SK-N-SH (cell line): ENCODE data around the gene TCF7L2. TPM values are rescaled to one million over a fixed set of nuclear protein-coding genes. Genes with fewer than 3 reads are reported as not detected.

Experiments
- CTCF ChIA-PET: fragments of 300-600, 350-600 bp; formaldehyde crosslinking; extraction: SDS; loops from one replicate; lab custom pipeline; 2021; lab: Yijun Ruan, JAX
- POLR2A ChIA-PET: fragments of 350-600 bp; sonication (Branson Sonifier 250); formaldehyde crosslinking; extraction: SDS; loops from one replicate; lab custom pipeline; 2020; ENCODE audit warnings: antibody characterized with exemption, inconsistent platforms; lab: Yijun Ruan, JAX
- DNase-seq: peaks from one replicate; pipeline ENCODE4 v3.0.0; 2012
- H2AFZ ChIP-seq: fragments of 200-600 bp; sonication (generic); 2 replicates; pipeline ENCODE4 v1.8.1; 2016; ENCODE audit warnings: antibody characterized with exemption, mild to moderate bottlenecking, low read depth
- H3F3A ChIP-seq: fragments of 200-600 bp; sonication (generic); replicated peaks from 2 replicates; pipeline ENCODE3; 2016; ENCODE audit warnings: antibody characterized with exemption, mild to moderate bottlenecking; ENCODE audit not compliant: insufficient read depth
- H3K27ac ChIP-seq, 2 experiments: fragments of 200-500 bp in 1 of 2; fragments of 200-600 bp in 1 of 2; sonication (Bioruptor generic) in 1 of 2; sonication (generic), shearing (Covaris generic) in 1 of 2; 2 replicates each; pipeline versions ENCODE4 v1.5.1 to v1.6.1; 2014 to 2016; ENCODE audit warnings: low read depth in 2 of 2, inconsistent platforms in 1 of 2, low read length in 1 of 2, mild to moderate bottlenecking in 1 of 2, mixed read lengths in 1 of 2
- H3K27me3 ChIP-seq: fragments of 200-600 bp; sonication (generic), shearing (Covaris generic); 2 replicates; pipeline ENCODE4 v1.6.1; 2016; ENCODE audit warnings: mixed run types; ENCODE audit not compliant: insufficient read depth
- H3K36me3 ChIP-seq, 2 experiments: fragments of 200-500 bp in 1 of 2; fragments of 200-600 bp in 1 of 2; sonication (Bioruptor generic) in 1 of 2; sonication (generic) in 1 of 2; replicated peaks in 1 of 2; 2 replicates each; pipeline versions ENCODE3 to v1.5.1; 2014 to 2016; ENCODE audit warnings: low read length in 1 of 2, mild to moderate bottlenecking in 1 of 2; ENCODE audit not compliant: insufficient read depth in 2 of 2, control insufficient read depth in 1 of 2
- H3K4me1 ChIP-seq, 2 experiments: fragments of 200-500 bp in 1 of 2; fragments of 200-600 bp in 1 of 2; sonication (Bioruptor generic) in 1 of 2; sonication (generic), shearing (Covaris generic) in 1 of 2; 2 replicates each; pipeline versions ENCODE4 v1.5.1 to v1.6.1; 2014 to 2016; ENCODE audit warnings: low read depth in 1 of 2, low read length in 1 of 2, mixed run types in 1 of 2; ENCODE audit not compliant: insufficient read depth in 2 of 2, control insufficient read depth in 1 of 2
- H3K4me2 ChIP-seq: fragments of 200-600 bp; sonication (generic), shearing (Covaris generic); 2 replicates; pipeline ENCODE4 v1.6.1; 2017; ENCODE audit warnings: mixed run types
- H3K4me3 ChIP-seq, 2 experiments: fragments of 200-500 bp in 1 of 2; fragments of 200-600 bp in 1 of 2; sonication (Bioruptor generic) in 1 of 2; sonication (generic), shearing (Covaris generic) in 1 of 2; 2 replicates each; pipeline versions ENCODE4 v1.5.1 to v1.8.1; 2014 to 2016; ENCODE audit warnings: low read depth in 2 of 2, inconsistent platforms in 1 of 2, low read length in 1 of 2, mild to moderate bottlenecking in 1 of 2, mixed read lengths in 1 of 2, moderate library complexity in 1 of 2
- H3K79me2 ChIP-seq: fragments of 200-600 bp; sonication (generic); 2 replicates; pipeline ENCODE4 v1.8.1; 2017; ENCODE audit warnings: mild to moderate bottlenecking; ENCODE audit not compliant: insufficient read depth
- H3K9ac ChIP-seq: fragments of 200-600 bp; sonication (generic); 2 replicates; pipeline ENCODE4 v1.6.1; 2017; ENCODE audit warnings: mixed run types
- H3K9me2 ChIP-seq: fragments of 200-600 bp; sonication (generic); 2 replicates; pipeline ENCODE4 v1.6.1; 2017; ENCODE audit warnings: mixed run types
- H3K9me3 ChIP-seq: fragments of 200-600 bp; sonication (generic); 2 replicates; pipeline ENCODE4 v1.6.1; 2017; ENCODE audit warnings: mixed run types, mild to moderate bottlenecking, moderate library complexity
- H4K20me1 ChIP-seq: fragments of 200-600 bp; sonication (generic); 2 replicates; pipeline ENCODE4 v1.6.1; 2017; ENCODE audit warnings: mild to moderate bottlenecking, mixed run types; ENCODE audit not compliant: insufficient read depth
- EP300 ChIP-seq, 2 experiments: IDR thresholded peaks; 2 replicates each; pipeline versions ENCODE4 v1.4.0 to v1.6.1; 2012; ENCODE audit warnings: borderline replicate concordance in 1 of 2, low read depth in 1 of 2, low read length in 1 of 2
- JUND ChIP-seq: IDR thresholded peaks from 2 replicates; pipeline ENCODE4 v1.4.0; 2012
- MAX ChIP-seq: IDR thresholded peaks from 2 replicates; pipeline ENCODE4 v1.4.0; 2012; ENCODE audit warnings: low read depth
- NRF1 ChIP-seq: IDR thresholded peaks from 2 replicates; pipeline ENCODE4 v1.6.1; 2012; ENCODE audit warnings: low read depth, mild to moderate bottlenecking, low read length
- POLR2AphosphoS5 ChIP-seq: IDR thresholded peaks from 2 replicates; pipeline ENCODE4 v1.6.1; 2012; ENCODE audit warnings: low read depth, low read length
- RAD21 ChIP-seq: IDR thresholded peaks from 2 replicates; pipeline ENCODE4 v1.6.1; 2012; ENCODE audit warnings: mild to moderate bottlenecking, low read length
- SMC3 ChIP-seq: IDR thresholded peaks from 2 replicates; pipeline ENCODE4 v1.6.1; 2012; ENCODE audit warnings: low read depth, low read length, improper control_type of control experiment
- USF1 ChIP-seq: IDR thresholded peaks from 2 replicates; pipeline ENCODE4 v1.4.0; 2012; ENCODE audit warnings: low read depth, borderline replicate concordance
- WGBS: methylation state at CpG from one replicate; pipeline ENCODE4 v1.1.6; 2017; ENCODE audit warnings: low lambda C conversion rate; 5-methylcytosine and 5-hydroxymethylcytosine counted together
- polyA plus RNA-seq, 3 experiments: library from polyadenylated mRNA; depleted of rRNA; stranded (reverse); fragments of >200 nt; gene quantifications; 2 replicates each; pipeline ENCODE4 v1.2.3, GENCODE V29; 2012
- TF ChIP-seq, protein P1 (sequence below): fragments of 150-350 bp; IDR thresholded peaks from 2 replicates; pipeline ENCODE4 v1.6.1; 2017; ENCODE audit warnings: antibody characterized with exemption, low read length, low read depth, borderline replicate concordance

Gene TCF7L2
- polyA plus RNA-seq, 1 of the 3 experiments (the other 2 are of a cell fraction) = 10.2 TPM

DNA sequence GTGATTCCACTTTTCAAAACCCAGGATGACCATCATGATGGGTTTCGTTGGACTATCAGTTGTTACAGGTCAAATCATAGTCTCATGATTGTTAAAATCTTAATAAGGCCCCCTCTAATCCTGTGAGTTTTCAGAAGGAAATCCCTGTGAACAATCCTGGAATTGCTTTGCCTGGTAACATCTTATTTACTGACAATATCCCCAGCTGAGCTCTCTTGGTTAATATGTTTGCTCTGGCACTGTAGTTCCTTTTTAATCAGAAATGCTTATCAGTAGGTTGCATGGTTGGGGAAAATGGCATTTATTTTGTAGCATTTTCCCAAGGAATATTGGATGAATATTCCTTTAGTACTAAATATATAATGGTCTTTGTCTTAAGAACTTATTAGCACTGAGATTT is 163.9 kb downstream of the TCF7L2 start:
- Histone ChIP-seq H2AFZ (no peak overlapping the region), H3K9me3 (no peaks in the 10 kb centered on the region), H3K4me2 (no peak overlapping the region), H3F3A (no peaks in the 10 kb centered on the region), H3K4me3 (no peak overlapping the region), H3K9ac (no peak overlapping the region), H3K9me2 (no peaks in the 10 kb centered on the region), H3K79me2 (peaks cover 15% of the 10 kb centered on the region; the same call in 1 of the 2 replicates), H3K4me1 (peaks cover 0 to 7% of the 10 kb centered on the region in 2 experiments; a peak in 1 of 4 replicates), H3K27me3 (no peaks in the 10 kb centered on the region), H3K36me3 (no peaks in the 10 kb centered on the region), H4K20me1 (no peaks in the 10 kb centered on the region), H3K27ac (no peak overlapping the region)
- ChIA-PET CTCF (interaction anchor here (1.1 kb wide), 1 partner anchor 638 kb away, joined by 3 read pairs; no protein-coding TSS in a partner anchor), POLR2A (no interaction called here)
- TF ChIP-seq SMC3 = no peak
- 95% methylated on average over 1 of the region's 1 CpG for WGBS
- no peak for DNase-seq

- POLR2A ChIA-PET = no interaction called here
- Histone ChIP-seq H3K9me2 (no peaks in the 10 kb centered on the region), H3K9ac (no peak overlapping the region), H3K9me3 (no peaks in the 10 kb centered on the region), H3K36me3 (no peaks in the 10 kb centered on the region), H3K4me3 (no peak overlapping the region), H3K4me2 (no peak overlapping the region), H3K27me3 (no peaks in the 10 kb centered on the region), H2AFZ (no peak overlapping the region), H4K20me1 (no peaks in the 10 kb centered on the region), H3K79me2 (peaks cover 18% of the 10 kb centered on the region), H3F3A (no peaks in the 10 kb centered on the region), H3K4me1 (peaks cover 0 to 7% of the 10 kb centered on the region in 2 experiments; a peak in 1 of 4 replicates), H3K27ac (no peak overlapping the region)
- DNase-seq = no peak
- no peak for TF ChIP-seq RAD21
- TF ChIP-seq, protein P1, sequence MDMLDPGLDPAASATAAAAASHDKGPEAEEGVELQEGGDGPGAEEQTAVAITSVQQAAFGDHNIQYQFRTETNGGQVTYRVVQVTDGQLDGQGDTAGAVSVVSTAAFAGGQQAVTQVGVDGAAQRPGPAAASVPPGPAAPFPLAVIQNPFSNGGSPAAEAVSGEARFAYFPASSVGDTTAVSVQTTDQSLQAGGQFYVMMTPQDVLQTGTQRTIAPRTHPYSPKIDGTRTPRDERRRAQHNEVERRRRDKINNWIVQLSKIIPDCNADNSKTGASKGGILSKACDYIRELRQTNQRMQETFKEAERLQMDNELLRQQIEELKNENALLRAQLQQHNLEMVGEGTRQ = no peak
- no peak for TF ChIP-seq USF1
- TF ChIP-seq SMC3 = no peak
- no peak for TF ChIP-seq JUND
- no peak for TF ChIP-seq EP300 (IDR thresholded peaks at IDR 0.05; ENCODE audit: borderline replicate concordance in 1 of 2, low read depth in 1 of 2, low read length in 1 of 2)
- no peak for TF ChIP-seq MAX
- TF ChIP-seq NRF1 = no peak
- 92% methylated on average over 10 of the region's 10 CpGs for WGBS
- CTCF ChIA-PET = interaction anchor here (0.7 to 1.1 kb wide), 2 partner anchors 12 to 168 kb away, joined by 3 read pairs; no protein-coding TSS in a partner anchor
Observed at GRCh38 chr10:113115556-113115955, 165.5 kb downstream of the TCF7L2 start.

DNA sequence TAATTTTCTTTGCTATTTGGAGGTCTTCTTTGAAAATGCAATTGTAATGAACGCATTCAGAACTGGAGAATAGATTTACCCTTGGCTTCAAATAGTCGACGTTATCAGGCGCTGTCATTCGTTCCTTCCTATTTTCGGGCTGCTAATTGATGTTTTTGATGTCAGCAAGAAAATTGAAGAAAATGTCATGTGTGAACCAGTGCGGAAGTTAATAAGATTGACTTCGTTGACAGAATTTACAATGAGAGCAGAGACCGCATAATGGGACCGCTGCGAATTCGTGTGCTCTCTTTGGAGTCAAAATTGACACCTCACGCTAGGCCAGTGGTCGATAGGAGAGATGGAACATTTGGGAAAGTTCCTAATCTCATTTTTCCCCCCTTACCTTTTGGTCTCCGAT is 168.8 kb downstream of the TCF7L2 start:
- POLR2A ChIA-PET = no interaction called here
- Histone ChIP-seq H4K20me1 (no peaks in the 10 kb centered on the region), H3K4me1 (no peaks in the 10 kb centered on the region), H3K27ac (no peak overlapping the region), H2AFZ (no peak overlapping the region), H3F3A (no peaks in the 10 kb centered on the region), H3K9ac (no peak overlapping the region), H3K27me3 (no peaks in the 10 kb centered on the region), H3K4me2 (no peak overlapping the region), H3K79me2 (peaks cover 14% of the 10 kb centered on the region), H3K9me3 (no peaks in the 10 kb centered on the region), H3K9me2 (no peaks in the 10 kb centered on the region), H3K4me3 (no peak overlapping the region), H3K36me3 (peaks cover 0 to 2% of the 10 kb centered on the region in 2 experiments)
- no peak for TF ChIP-seq POLR2AphosphoS5
- DNase-seq = no peak
- CTCF ChIA-PET = no interaction called here
- WGBS = 96% methylated on average over 15 of the region's 15 CpGs
